Measurements from ENCODE around the gene AGAP3.

DNA sequence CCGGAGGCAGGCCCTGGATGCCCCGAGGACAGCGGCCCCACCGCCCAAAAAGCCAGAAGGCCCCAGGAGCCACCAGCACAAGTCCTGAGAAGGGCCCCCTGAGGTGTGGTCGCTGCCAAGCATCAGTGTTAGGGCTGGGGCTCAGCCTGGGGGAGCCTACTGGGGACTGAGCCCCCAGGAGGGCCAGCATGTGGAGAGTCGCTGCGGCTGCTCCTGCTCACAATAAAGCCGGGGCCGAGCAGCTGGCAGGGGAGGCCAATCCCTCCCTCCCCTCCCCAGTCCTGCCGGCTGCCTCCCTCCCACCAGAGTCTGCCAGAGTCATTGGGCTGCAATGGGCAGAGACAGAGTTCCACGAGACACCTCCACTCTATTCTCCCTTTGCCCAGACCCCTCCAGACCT lies 41.0 kb upstream of the AGAP3 start:
- TF ChIP-seq, protein P1, sequence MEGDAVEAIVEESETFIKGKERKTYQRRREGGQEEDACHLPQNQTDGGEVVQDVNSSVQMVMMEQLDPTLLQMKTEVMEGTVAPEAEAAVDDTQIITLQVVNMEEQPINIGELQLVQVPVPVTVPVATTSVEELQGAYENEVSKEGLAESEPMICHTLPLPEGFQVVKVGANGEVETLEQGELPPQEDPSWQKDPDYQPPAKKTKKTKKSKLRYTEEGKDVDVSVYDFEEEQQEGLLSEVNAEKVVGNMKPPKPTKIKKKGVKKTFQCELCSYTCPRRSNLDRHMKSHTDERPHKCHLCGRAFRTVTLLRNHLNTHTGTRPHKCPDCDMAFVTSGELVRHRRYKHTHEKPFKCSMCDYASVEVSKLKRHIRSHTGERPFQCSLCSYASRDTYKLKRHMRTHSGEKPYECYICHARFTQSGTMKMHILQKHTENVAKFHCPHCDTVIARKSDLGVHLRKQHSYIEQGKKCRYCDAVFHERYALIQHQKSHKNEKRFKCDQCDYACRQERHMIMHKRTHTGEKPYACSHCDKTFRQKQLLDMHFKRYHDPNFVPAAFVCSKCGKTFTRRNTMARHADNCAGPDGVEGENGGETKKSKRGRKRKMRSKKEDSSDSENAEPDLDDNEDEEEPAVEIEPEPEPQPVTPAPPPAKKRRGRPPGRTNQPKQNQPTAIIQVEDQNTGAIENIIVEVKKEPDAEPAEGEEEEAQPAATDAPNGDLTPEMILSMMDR (IDR thresholded peaks at IDR 0.05) = no peak
- TF ChIP-seq POLR2A (IDR thresholded peaks at IDR 0.05) = no peak

All from ovary (tissue), 3 donors.